Prostate gland (tissue), 2 donors: ENCODE measurements around the gene GNAS. TPM values are rescaled to one million over a fixed set of nuclear protein-coding genes. Genes with fewer than 3 reads are reported as not detected.

ENCODE experiments used
- DNase-seq: peaks from one replicate; pipeline ENCODE4 v3.0.0-alpha.2; 2019; ENCODE audit warnings: low spot score
- H3K27ac ChIP-seq, 2 donors: fragments of 200-600 bp; sonication (generic); 2 replicates each; pipeline ENCODE4 v1.5.1; 2017 to 2019
- H3K27me3 ChIP-seq: fragments of 200-600 bp; sonication (generic); replicated peaks from 2 replicates; pipeline ENCODE4 v1.5.1; 2019; ENCODE audit not compliant: insufficient read depth
- H3K36me3 ChIP-seq, 2 donors: fragments of 200-600 bp; sonication (generic); 1 replicate in 1 of 2; 2 replicates in 1 of 2; pipeline versions ENCODE4 v1.5.1 to v1.8.1; 2017 to 2019
- H3K4me1 ChIP-seq: fragments of 200-600 bp; sonication (generic); replicated peaks from 2 replicates; pipeline ENCODE4 v1.5.1; 2019
- H3K4me3 ChIP-seq, 2 donors: fragments of 200-600 bp; sonication (generic); 2 replicates each; pipeline ENCODE4 v1.5.1; 2017 to 2019
- H3K9me3 ChIP-seq: fragments of 200-600 bp; sonication (generic); 2 replicates; pipeline ENCODE4 v1.5.1; 2017
- POLR2A ChIP-seq: fragments of 450-650 bp; IDR thresholded peaks from one replicate; pipeline ENCODE4 v1.6.1; 2016; ENCODE audit warnings: antibody characterized with exemption, mild to moderate bottlenecking
- POLR2AphosphoS5 ChIP-seq: sonication (generic); formaldehyde crosslinking; IDR thresholded peaks from one replicate; pipeline ENCODE4 v1.6.1; 2017; ENCODE audit warnings: antibody characterized with exemption
- WGBS: methylation state at CpG from one replicate; pipeline ENCODE4 v1.1.5; 2018; 5-methylcytosine and 5-hydroxymethylcytosine counted together
- intact Hi-C: fragments of 100-400 bp; cut with DNase I; formaldehyde crosslinking; loops from one replicate; pipeline ENCODE4 v1.14.2; 2022
- total RNA-seq, 2 donors: library from RNA; depleted of rRNA; stranded (reverse); fragments of >200 nt; gene quantifications; one replicate each; pipeline ENCODE4 v1.1.0, GENCODE V29; 2016
- TF ChIP-seq, protein P1 (sequence below), 4 experiments: fragments of 200-600 bp in 2 of 4; fragments of 450-650 bp in 2 of 4; sonication (generic) in 2 of 4; IDR thresholded peaks; 1 replicate in 3 of 4; 2 replicates in 1 of 4; pipeline ENCODE4 v1.5.1; 2016 to 2019; ENCODE audit warnings: antibody characterized with exemption in 4 of 4, mild to moderate bottlenecking in 2 of 4, moderate library complexity in 2 of 4

The GNAS gene
- total RNA-seq, 2 donors from 2014 or later: 644 to 900 TPM

DNA sequence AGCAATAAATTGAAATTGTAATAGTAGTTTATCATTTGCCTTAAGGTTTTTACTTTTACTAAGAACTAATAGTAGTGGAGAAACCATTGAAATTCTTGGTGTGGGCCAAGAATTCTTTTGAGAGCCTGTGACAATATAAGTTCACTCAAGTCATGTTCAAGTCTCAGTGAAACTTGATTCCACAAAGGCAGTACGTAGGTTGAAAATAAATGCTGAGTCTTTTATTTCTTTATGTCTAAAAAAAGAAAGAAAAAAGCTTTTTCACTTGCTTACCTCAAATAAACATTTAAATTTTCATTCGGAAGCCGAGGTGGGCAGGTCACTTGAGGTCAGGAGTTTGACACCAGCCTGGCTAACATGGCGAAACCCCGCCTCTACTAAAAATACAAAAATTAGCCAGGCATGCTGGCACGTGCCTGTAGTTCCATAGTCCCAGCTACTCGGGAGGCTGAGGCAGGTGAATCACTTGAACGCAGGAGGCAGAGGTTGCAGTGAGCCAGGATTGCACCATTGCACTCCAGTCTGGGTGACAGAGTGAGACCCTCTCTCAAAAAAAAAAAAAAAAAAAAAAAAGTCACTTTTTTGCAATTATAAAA is 70.7 kb downstream of the GNAS start:
- no peak for TF ChIP-seq POLR2AphosphoS5
- TF ChIP-seq POLR2A: no peak
- TF ChIP-seq, protein P1, sequence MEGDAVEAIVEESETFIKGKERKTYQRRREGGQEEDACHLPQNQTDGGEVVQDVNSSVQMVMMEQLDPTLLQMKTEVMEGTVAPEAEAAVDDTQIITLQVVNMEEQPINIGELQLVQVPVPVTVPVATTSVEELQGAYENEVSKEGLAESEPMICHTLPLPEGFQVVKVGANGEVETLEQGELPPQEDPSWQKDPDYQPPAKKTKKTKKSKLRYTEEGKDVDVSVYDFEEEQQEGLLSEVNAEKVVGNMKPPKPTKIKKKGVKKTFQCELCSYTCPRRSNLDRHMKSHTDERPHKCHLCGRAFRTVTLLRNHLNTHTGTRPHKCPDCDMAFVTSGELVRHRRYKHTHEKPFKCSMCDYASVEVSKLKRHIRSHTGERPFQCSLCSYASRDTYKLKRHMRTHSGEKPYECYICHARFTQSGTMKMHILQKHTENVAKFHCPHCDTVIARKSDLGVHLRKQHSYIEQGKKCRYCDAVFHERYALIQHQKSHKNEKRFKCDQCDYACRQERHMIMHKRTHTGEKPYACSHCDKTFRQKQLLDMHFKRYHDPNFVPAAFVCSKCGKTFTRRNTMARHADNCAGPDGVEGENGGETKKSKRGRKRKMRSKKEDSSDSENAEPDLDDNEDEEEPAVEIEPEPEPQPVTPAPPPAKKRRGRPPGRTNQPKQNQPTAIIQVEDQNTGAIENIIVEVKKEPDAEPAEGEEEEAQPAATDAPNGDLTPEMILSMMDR (IDR thresholded peaks at IDR 0.05): no peak
- Histone ChIP-seq H3K4me3 (no peak overlapping the region), H3K36me3 (no peaks in the 10 kb centered on the region), H3K27me3 (no peaks in the 10 kb centered on the region), H3K27ac (no peak overlapping the region), H3K4me1 (no peaks in the 10 kb centered on the region), H3K9me3 (no peaks in the 10 kb centered on the region)
- intact Hi-C loops: no loop called here
- DNase-seq: no peak
- 44% methylated on average over 8 of the region's 8 CpGs for WGBS

DNA sequence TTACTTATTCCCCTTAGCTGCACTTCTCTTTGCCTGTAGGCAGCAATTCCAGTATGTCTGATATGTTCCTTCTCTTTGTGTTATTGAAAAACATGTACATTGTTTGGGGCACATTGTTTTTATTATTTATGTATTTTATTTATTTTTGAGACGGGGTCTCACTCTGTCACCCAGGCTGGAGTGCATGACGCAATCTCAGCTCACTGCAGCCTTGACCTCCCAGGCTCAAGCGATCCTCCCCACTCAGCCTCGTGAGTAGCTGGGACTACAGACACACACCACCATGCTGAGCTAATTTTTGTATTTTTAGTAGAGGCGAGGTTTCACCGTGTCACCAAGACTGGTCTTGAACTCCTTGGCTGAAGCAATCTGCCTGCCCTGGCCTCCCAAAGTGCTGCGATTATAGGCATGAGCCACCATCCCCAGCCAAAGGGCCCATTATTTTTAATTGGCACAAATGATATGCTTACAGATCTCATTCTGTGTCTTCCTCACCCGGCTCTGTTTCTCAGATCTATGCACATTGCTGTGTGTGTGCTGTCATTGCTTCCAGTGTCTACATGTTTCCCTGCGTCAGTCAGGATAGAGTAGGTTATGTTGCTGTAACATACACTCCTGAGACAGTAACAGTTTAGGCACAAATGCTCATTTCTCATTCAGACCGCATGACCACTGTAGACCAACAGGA is 74.4 kb downstream of the GNAS start:
- Histone ChIP-seq H3K27me3 (no peaks in the 10 kb centered on the region), H3K4me3 (no peak overlapping the region), H3K36me3 (no peaks in the 10 kb centered on the region), H3K9me3 (no peaks in the 10 kb centered on the region), H3K4me1 (no peaks in the 10 kb centered on the region), H3K27ac (no peak overlapping the region)
- no peak for DNase-seq
- intact Hi-C loops: no loop called here
- TF ChIP-seq POLR2A: no peak
- no peak for TF ChIP-seq POLR2AphosphoS5
- TF ChIP-seq, protein P1 (IDR thresholded peaks at IDR 0.05): no peak
- 92% methylated on average over 10 of the region's 10 CpGs for WGBS

DNA sequence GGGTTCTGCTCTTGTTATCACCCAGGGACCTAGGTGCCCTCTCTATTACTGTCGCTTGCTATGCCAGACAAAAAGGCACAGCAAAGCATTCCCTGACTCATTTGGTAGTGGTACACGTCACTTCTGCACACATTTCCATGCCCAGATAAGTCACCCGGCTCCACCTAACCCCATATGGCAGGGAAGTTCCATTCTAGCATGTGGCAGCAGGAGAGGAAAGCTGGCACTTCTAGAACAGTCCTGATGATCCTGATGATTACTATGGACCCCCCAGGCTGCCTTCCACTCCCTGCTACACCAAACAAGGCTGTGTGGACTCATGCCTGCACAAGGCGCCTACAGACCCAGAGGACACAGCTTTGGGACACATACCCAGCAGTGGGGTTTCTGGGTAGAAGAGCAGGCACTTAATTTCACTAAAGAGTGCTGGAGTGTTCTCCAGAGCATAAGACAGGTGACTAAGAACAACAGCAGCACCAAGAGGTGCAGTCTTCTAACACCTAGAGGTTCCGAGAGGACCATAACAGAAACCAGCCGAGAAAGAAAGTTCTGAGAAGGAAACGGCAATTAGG is 75.1 kb downstream of the GNAS start:
- H3K4me1 ChIP-seq: no peaks in the 10 kb centered on the region
- TF ChIP-seq POLR2A: no peak
- TF ChIP-seq POLR2AphosphoS5: no peak
- TF ChIP-seq, protein P1 (IDR thresholded peaks at IDR 0.05): no peak
- intact Hi-C loops: no loop called here
- no peak for DNase-seq
- no peaks in the 10 kb centered on the region for H3K36me3 ChIP-seq
- H3K27ac ChIP-seq: no peak overlapping the region
- 96% methylated on average over 7 of the region's 7 CpGs for WGBS
- H3K27me3 ChIP-seq: no peaks in the 10 kb centered on the region
- no peak overlapping the region for H3K4me3 ChIP-seq
- no peaks in the 10 kb centered on the region for H3K9me3 ChIP-seq

DNA sequence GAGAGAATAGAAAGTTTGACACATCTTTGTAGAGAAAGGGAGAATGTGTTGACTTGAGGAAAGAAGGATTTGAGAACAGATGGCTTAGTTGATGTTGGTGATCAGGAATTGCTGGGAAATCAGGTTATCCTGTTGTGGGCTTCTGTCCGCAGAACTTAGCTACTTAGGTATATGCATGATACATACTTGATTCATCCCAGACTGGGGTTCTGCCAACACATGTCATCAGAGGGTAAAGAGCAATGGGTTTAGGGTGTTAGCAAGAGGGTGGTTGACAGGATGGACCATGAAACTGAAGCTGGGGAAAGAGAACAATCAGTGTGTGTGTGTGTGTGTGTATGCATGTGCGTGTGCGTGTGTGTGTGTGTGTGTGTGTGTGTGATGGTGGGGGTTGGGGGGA is 78.0 kb downstream of the GNAS start:
- H3K4me1 ChIP-seq: no peaks in the 10 kb centered on the region
- no peaks in the 10 kb centered on the region for H3K36me3 ChIP-seq
- TF ChIP-seq, protein P1 (IDR thresholded peaks at IDR 0.05): no peak
- TF ChIP-seq POLR2A (no peak), POLR2AphosphoS5 (no peak)
- no peak overlapping the region for H3K4me3 ChIP-seq
- H3K27ac ChIP-seq: no peak overlapping the region
- no peaks in the 10 kb centered on the region for H3K27me3 ChIP-seq
- no peaks in the 10 kb centered on the region for H3K9me3 ChIP-seq
- DNase-seq: no peak
- intact Hi-C loops: no loop called here
- WGBS: 83% methylated on average over 3 of the region's 3 CpGs

DNA sequence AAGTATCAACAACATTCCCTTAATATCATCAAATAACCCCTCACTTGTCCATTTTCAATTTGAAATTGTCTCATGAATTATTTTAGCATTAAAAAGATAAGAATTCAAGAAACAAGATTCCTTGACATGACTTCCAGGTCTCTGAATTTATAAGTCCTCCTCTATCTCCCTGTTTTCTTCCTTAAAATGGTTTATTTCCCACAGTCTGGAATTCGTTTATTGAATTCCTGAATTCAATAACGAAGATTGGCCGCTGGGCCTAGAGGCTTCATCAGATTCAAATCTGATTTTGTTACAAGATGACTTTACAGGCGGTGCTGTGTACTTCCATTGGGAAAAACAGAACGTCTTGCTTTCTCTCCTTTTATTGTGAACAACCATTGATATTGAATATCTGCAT is 79.7 kb downstream of the GNAS start:
- H3K9me3 ChIP-seq: no peaks in the 10 kb centered on the region
- intact Hi-C loops: no loop called here
- H3K4me3 ChIP-seq: no peak overlapping the region
- WGBS: 85% methylated on average over 5 of the region's 5 CpGs
- TF ChIP-seq, protein P1 (IDR thresholded peaks at IDR 0.05): no peak
- no peak for TF ChIP-seq POLR2A
- no peak for TF ChIP-seq POLR2AphosphoS5
- DNase-seq: no peak
- H3K27ac ChIP-seq: no peak overlapping the region
- no peaks in the 10 kb centered on the region for H3K36me3 ChIP-seq
- H3K4me1 ChIP-seq: no peaks in the 10 kb centered on the region
- H3K27me3 ChIP-seq: no peaks in the 10 kb centered on the region
